Caco-2 (cell line): ENCODE results near the gene MLLT11. TPM values are rescaled to one million over a fixed set of nuclear protein-coding genes. Genes with fewer than 3 reads are reported as not detected.

Source experiments
- BruUV-seq: library from RNA; stranded (reverse); fragments of 400-500 nt; replicated peaks from 2 replicates; lab custom pipeline; 2021; lab: Mats Ljungman, UMichigan
- CTCF ChIA-PET: fragments of 300-600 bp; sonication (Branson Sonifier 250); formaldehyde crosslinking; loops from one replicate; lab custom pipeline; 2022; ENCODE audit warnings: antibody characterized with exemption; lab: Charles Lee
- POLR2A ChIA-PET: fragments of 300-600 bp; sonication (Branson Sonifier 250); formaldehyde crosslinking; loops from one replicate; lab custom pipeline; 2022; ENCODE audit warnings: antibody characterized with exemption; lab: Charles Lee
- DNase-seq, 2 experiments: peaks; one replicate each; pipeline versions ENCODE4 v3.0.0 to v3.0.0-alpha.2; 2020 to 2022
- H3K27me3 ChIP-seq: replicated peaks from 2 replicates; pipeline ENCODE4 v1.6.0; 2011; ENCODE audit warnings: low read length; ENCODE audit not compliant: control insufficient read depth, insufficient read depth
- H3K36me3 ChIP-seq: 2 replicates; pipeline ENCODE4 v1.5.1; 2011; ENCODE audit warnings: low read length; ENCODE audit not compliant: control insufficient read depth, insufficient read depth
- H3K4me1 ChIP-seq: fragments of 250-450 bp; sonication (Bioruptor Pico); 2 replicates; pipeline ENCODE4 v1.5.1; 2020; ENCODE audit warnings: mild to moderate bottlenecking
- H3K4me3 ChIP-seq: 2 replicates; pipeline ENCODE4 v1.5.1; 2011; ENCODE audit warnings: low read depth, mild to moderate bottlenecking, control low read depth, low read length
- H3K9me3 ChIP-seq: fragments of 250-450 bp; sonication (Bioruptor Pico); 2 replicates; pipeline ENCODE4 v1.5.1; 2020; ENCODE audit warnings: mild to moderate bottlenecking, moderate library complexity
- H3K27ac Mint-ChIP-seq: one replicate; pipeline ENCODE4 v1.8.0; 2022; ENCODE audit warnings: mixed read lengths; ENCODE audit not compliant: unreplicated experiment
- H3K27me3 Mint-ChIP-seq: one replicate; pipeline ENCODE4 v1.8.0; 2022; ENCODE audit warnings: mixed read lengths; ENCODE audit not compliant: insufficient read depth, unreplicated experiment
- H3K36me3 Mint-ChIP-seq: one replicate; pipeline ENCODE4 v1.8.0; 2022; ENCODE audit warnings: mild to moderate bottlenecking, mixed read lengths; ENCODE audit not compliant: insufficient read depth, unreplicated experiment
- H3K4me1 Mint-ChIP-seq: one replicate; pipeline ENCODE4 v1.8.0; 2022; ENCODE audit warnings: low read depth, mixed read lengths; ENCODE audit not compliant: unreplicated experiment
- H3K4me3 Mint-ChIP-seq: one replicate; pipeline ENCODE4 v1.8.0; 2022; ENCODE audit warnings: mild to moderate bottlenecking, moderate library complexity, mixed read lengths; ENCODE audit not compliant: unreplicated experiment
- H3K9me3 Mint-ChIP-seq: one replicate; pipeline ENCODE4 v1.8.0; 2022; ENCODE audit warnings: mixed read lengths; ENCODE audit not compliant: unreplicated experiment
- intact Hi-C: fragments of 100-400 bp; cut with micrococcal nuclease; formaldehyde crosslinking; loops from one replicate; pipeline ENCODE4 v1.10.0; 2022; ENCODE audit not compliant: unreplicated experiment
- total RNA-seq: library from RNA; stranded (reverse); gene quantifications from 2 replicates; pipeline ENCODE4 v1.2.3, GENCODE V29; 2022
- TF ChIP-seq, protein P1 (sequence below), 2 experiments: fragments of 200-600 bp in 1 of 2; IDR thresholded peaks; 1 replicate in 1 of 2; 2 replicates in 1 of 2; pipeline versions ENCODE4 v1.5.1 to v1.8.0; 2011 to 2022; ENCODE audit warnings: antibody characterized with exemption in 1 of 2, control low read depth in 1 of 2, inconsistent platforms in 1 of 2, low read depth in 1 of 2, low read length in 1 of 2, mild to moderate bottlenecking in 1 of 2, moderate library complexity in 1 of 2; ENCODE audit not compliant: insufficient read depth in 1 of 2, severe bottlenecking in 1 of 2, unreplicated experiment in 1 of 2

MLLT11 gene
- total RNA-seq, 1 experiment from 2014 or later = 0.95 TPM

- ChIA-PET POLR2A (no interaction called here), CTCF (interaction anchor here (0.6 to 0.9 kb wide), 3 partner anchors 7 to 200 kb away, joined by 3 read pairs; partner anchors contain the start of gene C1orf56)
- Histone ChIP-seq H3K4me1 (no peaks in the 10 kb centered on the region), H3K4me3 (no peak overlapping the region), H3K36me3 (no peaks in the 10 kb centered on the region), H3K27me3 (no peaks in the 10 kb centered on the region), H3K9me3 (no peaks in the 10 kb centered on the region)
- Mint-ChIP-seq H3K36me3 (peaks cover 2% of the 10 kb centered on the region), H3K4me3 (no peak overlapping the region), H3K27me3 (no peaks in the 10 kb centered on the region), H3K9me3 (no peaks in the 10 kb centered on the region), H3K4me1 (peaks cover 10% of the 10 kb centered on the region), H3K27ac (no peak overlapping the region)
- TF ChIP-seq, protein P1, sequence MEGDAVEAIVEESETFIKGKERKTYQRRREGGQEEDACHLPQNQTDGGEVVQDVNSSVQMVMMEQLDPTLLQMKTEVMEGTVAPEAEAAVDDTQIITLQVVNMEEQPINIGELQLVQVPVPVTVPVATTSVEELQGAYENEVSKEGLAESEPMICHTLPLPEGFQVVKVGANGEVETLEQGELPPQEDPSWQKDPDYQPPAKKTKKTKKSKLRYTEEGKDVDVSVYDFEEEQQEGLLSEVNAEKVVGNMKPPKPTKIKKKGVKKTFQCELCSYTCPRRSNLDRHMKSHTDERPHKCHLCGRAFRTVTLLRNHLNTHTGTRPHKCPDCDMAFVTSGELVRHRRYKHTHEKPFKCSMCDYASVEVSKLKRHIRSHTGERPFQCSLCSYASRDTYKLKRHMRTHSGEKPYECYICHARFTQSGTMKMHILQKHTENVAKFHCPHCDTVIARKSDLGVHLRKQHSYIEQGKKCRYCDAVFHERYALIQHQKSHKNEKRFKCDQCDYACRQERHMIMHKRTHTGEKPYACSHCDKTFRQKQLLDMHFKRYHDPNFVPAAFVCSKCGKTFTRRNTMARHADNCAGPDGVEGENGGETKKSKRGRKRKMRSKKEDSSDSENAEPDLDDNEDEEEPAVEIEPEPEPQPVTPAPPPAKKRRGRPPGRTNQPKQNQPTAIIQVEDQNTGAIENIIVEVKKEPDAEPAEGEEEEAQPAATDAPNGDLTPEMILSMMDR (IDR thresholded peaks at IDR 0.05; ENCODE audit: insufficient read depth in 1 of 2, low read depth in 1 of 2, low read length in 1 of 2, severe bottlenecking in 1 of 2, unreplicated experiment in 1 of 2) = no peak
- DNase-seq = no peak
- no TSS peak for BruUV-seq
- intact Hi-C loops = no loop called here
Measured at GRCh38 chr1:151065089-151065645, 5.0 kb downstream of the MLLT11 start.

GRCh38 chr1:151067185-151067584 lies 7.0 kb downstream of the MLLT11 start:
- Histone ChIP-seq H3K36me3 (no peaks in the 10 kb centered on the region), H3K4me1 (peaks cover 8% of the 10 kb centered on the region; the same call in 1 of the 2 replicates), H3K27me3 (no peaks in the 10 kb centered on the region), H3K4me3 (no peak overlapping the region), H3K9me3 (no peaks in the 10 kb centered on the region)
- Mint-ChIP-seq H3K4me1 (no peaks in the 10 kb centered on the region), H3K27ac (no peak overlapping the region), H3K27me3 (no peaks in the 10 kb centered on the region), H3K9me3 (no peaks in the 10 kb centered on the region), H3K36me3 (peaks cover 11% of the 10 kb centered on the region), H3K4me3 (no peak overlapping the region)
- no peak for DNase-seq
- intact Hi-C loops = no loop called here
- no TSS peak for BruUV-seq
- TF ChIP-seq, protein P1 (IDR thresholded peaks at IDR 0.05; ENCODE audit: insufficient read depth in 1 of 2, low read depth in 1 of 2, low read length in 1 of 2, severe bottlenecking in 1 of 2, unreplicated experiment in 1 of 2) = no peak
- CTCF ChIA-PET = no interaction called here
- POLR2A ChIA-PET = no interaction called here

- Histone ChIP-seq H3K4me1 (peaks cover 10% of the 10 kb centered on the region; the same call in 1 of the 2 replicates), H3K27me3 (no peaks in the 10 kb centered on the region), H3K4me3 (no peak overlapping the region), H3K36me3 (no peaks in the 10 kb centered on the region), H3K9me3 (no peaks in the 10 kb centered on the region)
- DNase-seq = no peak
- intact Hi-C loops = no loop called here
- Mint-ChIP-seq H3K27ac (no peak overlapping the region), H3K27me3 (no peaks in the 10 kb centered on the region), H3K4me3 (no peak overlapping the region), H3K36me3 (peaks cover 11% of the 10 kb centered on the region), H3K9me3 (no peaks in the 10 kb centered on the region), H3K4me1 (no peaks in the 10 kb centered on the region)
- CTCF ChIA-PET = no interaction called here
- TF ChIP-seq, protein P1 (IDR thresholded peaks at IDR 0.05; ENCODE audit: insufficient read depth in 1 of 2, low read depth in 1 of 2, low read length in 1 of 2, severe bottlenecking in 1 of 2, unreplicated experiment in 1 of 2) = no peak
- BruUV-seq = no TSS peak
- POLR2A ChIA-PET = no interaction called here
Measured at GRCh38 chr1:151069103-151069486, 8.9 kb downstream of the MLLT11 start.
